H9 (cell line): ENCODE measurements around the gene LIMK2. TPM values are rescaled to one million over a fixed set of nuclear protein-coding genes. Genes with fewer than 3 reads are reported as not detected.

ENCODE experiments used
- DNase-seq: peaks from one replicate; pipeline ENCODE4 v3.0.0-alpha.2; 2017
- H2AFZ ChIP-seq: one replicate; pipeline ENCODE4 v1.6.1; 2013; ENCODE audit warnings: mild to moderate bottlenecking, low read length, control low read depth, moderate library complexity
- H2AK5ac ChIP-seq: 2 replicates; pipeline ENCODE4 v1.6.1; 2013; ENCODE audit warnings: low read length, control low read depth, mixed read lengths; ENCODE audit not compliant: insufficient read length
- H2BK120ac ChIP-seq: one replicate; pipeline ENCODE4 v1.6.1; 2013; ENCODE audit warnings: low read depth, mild to moderate bottlenecking, low read length, control low read depth, inconsistent platforms; ENCODE audit not compliant: poor library complexity, severe bottlenecking
- H2BK12ac ChIP-seq: 2 replicates; pipeline ENCODE4 v1.6.1; 2013; ENCODE audit warnings: low read length, control low read depth, mixed read lengths, low read depth; ENCODE audit not compliant: insufficient read length
- H2BK15ac ChIP-seq: 2 replicates; pipeline ENCODE4 v1.6.1; 2013; ENCODE audit warnings: low read depth, low read length, control low read depth
- H2BK20ac ChIP-seq: one replicate; pipeline ENCODE4 v1.6.1; 2013; ENCODE audit warnings: low read depth, mild to moderate bottlenecking, low read length, control low read depth, inconsistent platforms; ENCODE audit not compliant: poor library complexity, severe bottlenecking
- H2BK5ac ChIP-seq: 2 replicates; pipeline ENCODE4 v1.6.1; 2013; ENCODE audit warnings: low read length, control low read depth, mixed read lengths; ENCODE audit not compliant: insufficient read length
- H3K14ac ChIP-seq: 2 replicates; pipeline ENCODE4 v1.6.1; 2013; ENCODE audit warnings: low read length, control low read depth; ENCODE audit not compliant: insufficient read depth
- H3K18ac ChIP-seq: 2 replicates; pipeline ENCODE4 v1.6.1; 2013; ENCODE audit warnings: low read depth, mild to moderate bottlenecking, mixed read lengths, low read length, control low read depth; ENCODE audit not compliant: insufficient read length
- H3K23ac ChIP-seq: 2 replicates; pipeline ENCODE4 v1.6.1; 2013; ENCODE audit warnings: low read length, control low read depth, mixed read lengths, low read depth; ENCODE audit not compliant: insufficient read length
- H3K23me2 ChIP-seq: 2 replicates; pipeline ENCODE4 v1.6.1; 2013; ENCODE audit warnings: low read depth, mild to moderate bottlenecking, mixed read lengths, low read length, control low read depth; ENCODE audit not compliant: insufficient read length, poor library complexity, severe bottlenecking
- H3K27ac ChIP-seq: 2 replicates; pipeline ENCODE4 v1.5.1; 2013; ENCODE audit warnings: low read length, control low read depth, mixed read lengths, low read depth; ENCODE audit not compliant: insufficient read length
- H3K27me3 ChIP-seq: 2 replicates; pipeline ENCODE4 v1.6.1; 2013; ENCODE audit warnings: low read length, control low read depth, inconsistent platforms; ENCODE audit not compliant: insufficient read depth
- H3K4ac ChIP-seq: 2 replicates; pipeline ENCODE4 v1.6.1; 2013; ENCODE audit warnings: low read depth, mild to moderate bottlenecking, control low read depth, inconsistent platforms, low read length, moderate library complexity
- H3K4me1 ChIP-seq: 2 replicates; pipeline ENCODE4 v1.6.1; 2013; ENCODE audit warnings: low read length, control low read depth, inconsistent platforms; ENCODE audit not compliant: insufficient read depth
- H3K4me2 ChIP-seq: 2 replicates; pipeline ENCODE4 v1.6.1; 2013; ENCODE audit warnings: low read length, control low read depth, mixed read lengths; ENCODE audit not compliant: insufficient read length, insufficient read depth
- H3K56ac ChIP-seq: 2 replicates; pipeline ENCODE4 v1.6.1; 2013; ENCODE audit warnings: low read depth, mild to moderate bottlenecking, mixed read lengths, low read length, control low read depth; ENCODE audit not compliant: insufficient read length
- H3K79me1 ChIP-seq: 2 replicates; pipeline ENCODE4 v1.6.1; 2013; ENCODE audit warnings: low read depth, mild to moderate bottlenecking, moderate library complexity, low read length, control low read depth, inconsistent platforms; ENCODE audit not compliant: insufficient read depth, poor library complexity, severe bottlenecking
- H3K79me2 ChIP-seq: 2 replicates; pipeline ENCODE4 v1.6.1; 2013; ENCODE audit warnings: low read length, control low read depth, inconsistent platforms; ENCODE audit not compliant: insufficient read depth
- H3K9ac ChIP-seq: 2 replicates; pipeline ENCODE4 v1.6.1; 2013; ENCODE audit warnings: low read length, control low read depth, mixed read lengths; ENCODE audit not compliant: insufficient read length; ENCODE audit errors: extremely low read depth
- H3K9me3 ChIP-seq: one replicate; pipeline ENCODE4 v1.6.1; 2013; ENCODE audit warnings: low read depth, low read length, inconsistent platforms; ENCODE audit not compliant: control insufficient read depth
- H3T11ph ChIP-seq: one replicate; pipeline ENCODE4 v1.6.1; 2013; ENCODE audit warnings: mild to moderate bottlenecking, low read length, control low read depth, inconsistent platforms
- H4K20me1 ChIP-seq: one replicate; pipeline ENCODE4 v1.6.1; 2013; ENCODE audit not compliant: control insufficient read depth, insufficient read length, insufficient read depth
- H4K5ac ChIP-seq: 2 replicates; pipeline ENCODE4 v1.6.1; 2013; ENCODE audit warnings: low read depth, mild to moderate bottlenecking, mixed read lengths, low read length, control low read depth; ENCODE audit not compliant: insufficient read length
- H4K8ac ChIP-seq: replicated peaks from 2 replicates; pipeline ENCODE4 v1.6.1; 2013; ENCODE audit warnings: low read length, control low read depth, mixed read lengths, low read depth; ENCODE audit not compliant: insufficient read length
- H4K91ac ChIP-seq: 2 replicates; pipeline ENCODE4 v1.6.1; 2013; ENCODE audit warnings: low read depth, mild to moderate bottlenecking, moderate library complexity, mixed read lengths, low read length, control low read depth; ENCODE audit not compliant: insufficient read length
- H3K27ac Mint-ChIP-seq, 3 experiments: 2 replicates in 2 of 3; 3 replicates in 1 of 3; pipeline ENCODE4 v1.8.0; 2020 to 2021; ENCODE audit warnings: mixed read lengths in 3 of 3, mild to moderate bottlenecking in 1 of 3, moderate library complexity in 1 of 3
- H3K27me3 Mint-ChIP-seq: 2 replicates; pipeline ENCODE4 v1.8.0; 2021; ENCODE audit warnings: low read depth, mild to moderate bottlenecking, moderate library complexity, mixed read lengths
- H3K36me3 Mint-ChIP-seq, 3 experiments: 2 replicates in 2 of 3; 3 replicates in 1 of 3; pipeline ENCODE4 v1.8.0; 2020 to 2021; ENCODE audit warnings: low read depth in 3 of 3, mixed read lengths in 3 of 3; ENCODE audit not compliant: insufficient read depth in 1 of 3
- H3K4me1 Mint-ChIP-seq, 2 experiments: 2 replicates each; pipeline ENCODE4 v1.8.0; 2020; ENCODE audit warnings: mixed read lengths in 2 of 2
- H3K4me3 Mint-ChIP-seq, 2 experiments: 2 replicates in 1 of 2; 3 replicates in 1 of 2; pipeline ENCODE4 v1.8.0; 2020 to 2021; ENCODE audit warnings: mild to moderate bottlenecking in 2 of 2, mixed read lengths in 2 of 2, moderate library complexity in 1 of 2
- H3K9me3 Mint-ChIP-seq, 2 experiments: 2 replicates in 1 of 2; 3 replicates in 1 of 2; pipeline ENCODE4 v1.8.0; 2020; ENCODE audit warnings: mild to moderate bottlenecking in 2 of 2, mixed read lengths in 2 of 2, moderate library complexity in 1 of 2
- CTCF ChIP-seq: fragments of 200-600 bp; sonication (generic); conservative IDR thresholded peaks from 3 replicates; pipeline ENCODE4 v1.8.0; 2021; ENCODE audit warnings: antibody characterized with exemption, mild to moderate bottlenecking
- WGBS: extraction: QIAGEN DNeasy Blood & Tissue Kit; methylation state at CpG from one replicate; pipeline ENCODE4 v1.1.7; 2013; ENCODE audit warnings: missing lambda C conversion rate, low lambda C conversion rate, mixed read lengths; ENCODE audit not compliant: insufficient read length; ENCODE audit errors: extremely low coverage; 5-methylcytosine and 5-hydroxymethylcytosine counted together
- total RNA-seq: library from RNA; stranded (reverse); gene quantifications from 2 replicates; pipeline ENCODE4 v1.2.1, GENCODE V29; 2021

LIMK2 gene
- total RNA-seq, 1 experiment from 2014 or later, result 51.3 TPM

- Histone ChIP-seq H3K9ac (no peak overlapping the region), H3T11ph (no peak overlapping the region), H3K79me1 (no peaks in the 10 kb centered on the region), H3K9me3 (no peaks in the 10 kb centered on the region), H2BK5ac (no peak overlapping the region), H4K5ac (no peak overlapping the region), H3K23me2 (no peaks in the 10 kb centered on the region), H3K4me1 (peaks cover 7% of the 10 kb centered on the region; the same call in 1 of the 2 replicates), H3K27ac (no peak overlapping the region), H4K8ac (no peak overlapping the region), H3K4me2 (no peak overlapping the region), H3K4ac (no peak overlapping the region), H3K18ac (no peak overlapping the region), H3K23ac (no peak overlapping the region), H2BK120ac (no peak overlapping the region), H3K56ac (no peak overlapping the region), H2AK5ac (no peak overlapping the region), H3K79me2 (no peaks in the 10 kb centered on the region), H3K27me3 (no peaks in the 10 kb centered on the region), H4K91ac (no peak overlapping the region), H2AFZ (no peak overlapping the region), H2BK12ac (no peak overlapping the region), H3K14ac (no peak overlapping the region), H2BK20ac (no peak overlapping the region), H2BK15ac (no peak overlapping the region), H4K20me1 (no peaks in the 10 kb centered on the region)
- Mint-ChIP-seq H3K27ac (no peak overlapping the region; a peak in 1 of 7 replicates), H3K27me3 (no peaks in the 10 kb centered on the region; the same call in 1 of the 2 replicates), H3K4me1 (peaks cover 25 to 29% of the 10 kb centered on the region in 2 experiments), H3K36me3 (peaks cover 0 to 10% (median 5%) of the 10 kb centered on the region in 3 experiments; a peak in 4 of 7 replicates), H3K9me3 (no peaks in the 10 kb centered on the region), H3K4me3 (no peak overlapping the region)
- DNase-seq, result no peak
- no CpG with 5 or more reads among the region's 6 CpGs for WGBS
- no peak for TF ChIP-seq CTCF
These were observed 27.8 kb downstream of the LIMK2 start for GRCh38 chr22:31239771-31240370.
